Esophagus muscularis mucosa (tissue), 4 donors: Measurements from ENCODE around the gene VTI1A.

Experiments used
- CTCF ChIP-seq, 3 experiments: fragments of 200-600 bp in 2 of 3; fragments of 450-650 bp in 1 of 3; sonication (generic) in 2 of 3; IDR thresholded peaks; one replicate each; pipeline ENCODE4 v1.5.1; 2017 to 2019; ENCODE audit warnings: antibody characterized with exemption in 3 of 3, mild to moderate bottlenecking in 2 of 3, moderate library complexity in 1 of 3
- EP300 ChIP-seq: sonication (generic); formaldehyde crosslinking; IDR thresholded peaks from one replicate; pipeline ENCODE4 v1.6.1; 2017; ENCODE audit warnings: antibody characterized with exemption
- POLR2A ChIP-seq: fragments of 450-650 bp; IDR thresholded peaks from one replicate; pipeline ENCODE4 v1.6.1; 2017; ENCODE audit warnings: antibody characterized with exemption, moderate library complexity, mild to moderate bottlenecking, low read depth

GRCh38 chr10:112722758-112723157 is 275.7 kb downstream of the VTI1A start:
- TF ChIP-seq CTCF (IDR thresholded peaks at IDR 0.05) (no peak), POLR2A (no peak), EP300 (no peak)
